H1 (cell line): ENCODE measurements around the gene THBS1.

Experiments
- CHD2 ChIP-seq: IDR thresholded peaks from 2 replicates; pipeline ENCODE4 v1.6.1; 2012; ENCODE audit warnings: low read length, improper control_type of control experiment
- CREB1 ChIP-seq: IDR thresholded peaks from 2 replicates; pipeline ENCODE4 v1.6.1; 2012; ENCODE audit warnings: inconsistent platforms
- CTBP2 ChIP-seq: IDR thresholded peaks from 2 replicates; pipeline ENCODE4 v1.7.0; 2011; ENCODE audit warnings: borderline replicate concordance, mild to moderate bottlenecking, moderate library complexity, mixed read lengths, low read length; ENCODE audit not compliant: insufficient read depth, insufficient read length
- CTCF ChIP-seq, 3 experiments: IDR thresholded peaks; 1 replicate in 2 of 3; 2 replicates in 1 of 3; pipeline versions ENCODE4 v1.5.1 to v1.6.1; 2011; ENCODE audit warnings: low read length in 3 of 3, mild to moderate bottlenecking in 3 of 3, inconsistent platforms in 2 of 3, low read depth in 1 of 3, moderate library complexity in 1 of 3; ENCODE audit not compliant: insufficient read depth in 1 of 3; ENCODE audit errors: control extremely low read depth in 1 of 3
- POLR2A ChIP-seq, 2 experiments: IDR thresholded peaks; 1 replicate in 1 of 2; 2 replicates in 1 of 2; pipeline ENCODE4 v1.6.1; 2011; ENCODE audit warnings: low read depth in 2 of 2, low read length in 2 of 2, mild to moderate bottlenecking in 2 of 2; ENCODE audit errors: control extremely low read depth in 1 of 2
- POLR2AphosphoS5 ChIP-seq: IDR thresholded peaks from 2 replicates; pipeline ENCODE4 v1.6.1; 2011; ENCODE audit warnings: low read depth, low read length
- POU5F1 ChIP-seq: IDR thresholded peaks from 2 replicates; pipeline ENCODE4 v1.6.1; 2011; ENCODE audit warnings: low read depth, mild to moderate bottlenecking, low read length, moderate library complexity

GRCh38 chr15:39580117-39580484, 778 bp upstream of the THBS1 start:
- TF ChIP-seq CTCF (IDR thresholded peaks at IDR 0.05; ENCODE audit: control extremely low read depth in 1 of 3, insufficient read depth in 1 of 3, low read depth in 1 of 3, low read length in 3 of 3) (peak; percentile 77 to 99 (median 79)), POLR2A (IDR thresholded peaks at IDR 0.05; ENCODE audit: control extremely low read depth in 1 of 2, low read depth in 2 of 2, low read length in 2 of 2) (peak; percentile 28 to 44; a peak in 2 of 3 replicates), CTBP2 (no peak), POLR2AphosphoS5 (no peak; the same call in none of the 2 replicates), POU5F1 (no peak), CHD2 (no peak; the same call in 1 of the 2 replicates), CREB1 (no peak; the same call in 1 of the 2 replicates)
